GM18907 (cell line): ENCODE measurements around the gene BAZ2B.

ENCODE experiments used
- ATAC-seq: cut with Tn5 transposase; IDR thresholded peaks from one replicate; pipeline ENCODE4 v1.9.1; 2021; ENCODE audit warnings: mild to moderate bottlenecking, moderate library complexity; ENCODE audit not compliant: unreplicated experiment

The BAZ2B gene

GRCh38 chr2:159351977-159352376, 264.4 kb downstream of the BAZ2B start:
- ATAC-seq, result no peak

DNA sequence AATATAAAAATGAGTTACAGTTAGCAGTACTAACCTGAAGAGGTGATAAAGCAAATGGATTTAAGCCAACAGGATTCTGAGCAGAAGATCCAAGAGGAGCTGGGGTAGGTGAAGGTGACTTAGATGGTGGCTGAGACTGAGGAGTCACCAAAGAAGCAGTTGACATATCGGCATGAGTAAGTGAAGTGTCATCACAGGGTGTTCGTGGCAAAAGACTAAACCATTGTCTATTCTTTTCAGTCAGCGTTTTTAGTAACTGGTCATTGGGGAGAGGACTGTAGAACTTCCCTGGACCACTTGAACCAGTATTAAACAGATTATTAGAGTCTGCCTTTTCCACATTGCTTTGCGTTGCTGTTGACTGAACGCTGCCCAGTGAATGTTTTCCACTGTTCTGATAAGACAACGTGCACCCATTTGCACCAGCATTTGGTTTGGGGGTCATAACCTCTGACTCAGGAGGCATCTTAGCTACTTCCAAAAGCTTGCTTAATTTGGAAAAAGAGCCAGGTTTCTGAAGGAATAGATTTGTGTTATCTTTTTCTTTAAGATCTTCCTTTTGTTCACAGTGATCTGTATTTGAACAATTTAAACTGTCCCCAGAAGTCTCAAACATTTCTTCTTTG, 266.6 kb downstream of the BAZ2B start:
- ATAC-seq, result no peak

DNA sequence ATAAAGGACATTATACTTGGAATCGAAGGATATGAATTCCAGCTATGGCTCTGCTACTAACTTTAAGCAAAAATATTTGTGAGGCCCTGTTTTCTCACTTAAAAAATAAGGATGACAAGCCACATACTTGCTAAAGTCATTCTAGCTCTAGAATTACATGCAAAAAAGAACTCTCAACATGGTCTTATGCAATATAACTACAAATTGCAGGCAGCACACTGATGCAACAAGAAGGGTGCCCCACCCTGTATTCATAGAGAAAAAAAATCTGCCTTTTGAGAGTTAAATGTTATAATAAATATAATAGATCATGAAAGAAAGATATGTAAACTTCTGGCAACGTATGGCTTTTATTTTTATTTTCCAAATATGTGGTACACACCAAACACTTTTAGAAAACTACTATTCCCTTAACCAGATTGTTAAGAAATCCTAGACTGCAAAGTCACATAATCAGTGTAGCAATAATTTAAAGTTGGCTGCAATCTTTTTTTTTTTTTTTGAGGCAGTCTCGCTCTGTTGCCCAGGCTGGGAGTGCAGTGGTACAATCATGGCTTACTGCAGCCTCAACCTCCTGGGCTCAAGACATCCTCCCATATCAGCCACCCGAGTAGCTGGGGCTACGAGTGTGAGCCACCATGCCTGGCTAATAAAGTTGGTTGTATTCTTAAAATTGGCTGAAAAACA, 289.6 kb downstream of the BAZ2B start:
- ATAC-seq, result no peak

- ATAC-seq, result no peak
Measured at GRCh38 chr2:159322419-159322818, 293.9 kb downstream of the BAZ2B start.

GRCh38 chr2:159317392-159318088, 298.8 kb downstream of the BAZ2B start:
- peak; percentile 86 for ATAC-seq

- ATAC-seq, result no peak
Measured at GRCh38 chr2:159307942-159308341, 308.4 kb downstream of the BAZ2B start.

- ATAC-seq, result no peak
Measured at GRCh38 chr2:159300586-159300985, 315.8 kb downstream of the BAZ2B start.

DNA sequence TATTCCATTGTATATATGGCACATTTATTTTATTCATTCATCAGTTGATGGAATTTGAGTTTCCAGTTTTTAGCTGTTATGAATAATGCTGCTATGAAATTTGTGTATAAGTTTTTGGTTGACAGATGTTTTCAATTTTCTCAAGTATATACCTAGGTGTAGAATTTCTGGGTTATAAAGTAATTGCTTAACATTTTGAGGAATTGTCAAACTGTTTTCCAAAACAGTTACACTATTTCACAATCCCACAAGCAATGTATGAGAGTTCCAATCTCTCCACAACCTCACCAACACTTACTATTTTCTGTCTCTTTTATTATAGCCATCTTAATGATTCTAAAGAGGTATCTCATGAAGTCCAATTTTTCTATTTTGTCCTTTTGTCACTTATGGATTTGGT, 317.4 kb downstream of the BAZ2B start:
- no peak for ATAC-seq

DNA sequence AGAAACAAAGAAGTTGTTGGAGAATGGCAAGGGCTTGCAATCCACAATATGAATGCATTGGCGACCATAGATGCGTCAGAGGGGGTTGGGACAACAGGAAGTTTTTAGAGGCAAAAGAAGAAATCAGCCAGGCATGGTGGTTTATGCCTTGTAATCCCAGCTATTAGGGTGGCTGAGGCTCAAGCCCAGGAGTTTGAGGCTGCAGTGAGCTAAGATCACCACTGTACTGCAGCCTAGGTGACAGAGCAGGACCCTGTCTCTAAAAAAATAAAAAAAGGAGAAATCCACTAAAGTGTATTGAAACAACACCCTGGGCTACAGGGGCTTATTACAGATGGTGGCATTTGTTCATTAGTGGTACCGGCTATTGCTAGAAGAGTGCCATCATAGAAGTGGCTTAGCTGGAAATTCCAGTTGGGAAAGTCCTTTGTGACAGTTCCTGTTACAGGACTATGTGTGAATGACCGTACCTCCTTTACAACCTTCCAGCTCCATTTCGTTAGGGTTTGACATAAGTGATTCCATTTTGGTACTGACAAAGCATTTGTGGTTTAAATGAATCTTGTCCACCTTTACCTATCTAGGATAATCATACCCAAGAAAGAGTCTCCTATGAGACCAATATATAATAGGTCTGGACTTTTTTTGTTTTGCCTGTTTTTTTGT, 319.2 kb downstream of the BAZ2B start:
- ATAC-seq, result no peak

DNA sequence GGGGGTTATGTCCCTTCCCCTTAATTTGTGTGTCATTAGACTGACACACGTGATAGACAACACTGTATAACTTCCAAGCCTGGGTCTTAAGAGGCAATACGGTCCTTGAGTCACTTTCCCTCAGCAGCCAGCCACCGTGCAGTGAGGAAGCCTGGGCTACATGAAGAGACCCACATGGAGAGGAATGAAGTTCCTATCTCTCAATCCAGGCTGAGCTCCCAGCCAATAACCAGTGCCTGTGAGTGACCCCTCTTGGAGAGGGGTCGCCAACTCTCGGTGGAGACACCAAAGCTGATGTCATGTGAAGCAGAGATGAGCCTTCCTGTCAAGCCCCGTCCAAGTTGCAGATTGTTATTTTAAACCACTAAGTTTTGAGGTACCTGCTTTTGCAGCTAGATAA, 324.2 kb downstream of the BAZ2B start:
- ATAC-seq, result no peak

DNA sequence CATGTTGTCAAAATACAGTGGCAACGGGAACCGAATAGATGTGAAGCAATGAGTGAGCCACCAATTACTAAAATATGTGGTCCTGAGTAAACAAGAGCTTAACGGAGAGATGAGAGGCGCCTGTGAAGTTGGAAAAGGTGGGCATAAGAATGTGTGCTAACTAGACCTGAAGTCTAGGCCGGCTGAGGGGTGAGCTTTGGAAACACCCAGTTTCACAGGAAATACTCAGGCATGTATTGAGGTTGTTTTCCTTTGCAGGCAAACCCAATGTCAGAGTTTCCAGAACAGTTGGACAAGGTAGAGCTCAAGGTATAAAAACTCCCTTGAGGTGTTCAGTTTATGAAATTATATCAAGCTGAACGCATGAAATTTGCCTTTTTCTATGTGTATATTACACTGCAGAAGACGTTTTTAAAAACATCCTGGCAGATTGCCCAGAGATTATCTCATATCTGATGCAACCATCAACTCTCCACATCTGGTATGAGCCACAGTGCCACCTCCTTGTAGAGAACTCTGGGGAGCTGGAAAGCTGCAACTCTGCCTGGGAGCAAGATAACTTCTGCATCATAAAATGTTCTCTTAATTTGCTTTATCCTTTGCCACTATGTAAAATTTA, 325.9 kb downstream of the BAZ2B start:
- peak; percentile 24 for ATAC-seq

GRCh38 chr2:159287733-159288132, 328.6 kb downstream of the BAZ2B start:
- no peak for ATAC-seq

- ATAC-seq, result peak; percentile 92
Measured at GRCh38 chr2:159286709-159287441, 329.5 kb downstream of the BAZ2B start.

GRCh38 chr2:159285929-159286708, 330.2 kb downstream of the BAZ2B start, which contains the start of gene WDSUB1:
Gene WDSUB1, minus strand, starts transcription at chr2:159286703. Its CDS starts 3,634 bp downstream, at chr2:159283069.
- ATAC-seq, result peak; percentile 9

DNA sequence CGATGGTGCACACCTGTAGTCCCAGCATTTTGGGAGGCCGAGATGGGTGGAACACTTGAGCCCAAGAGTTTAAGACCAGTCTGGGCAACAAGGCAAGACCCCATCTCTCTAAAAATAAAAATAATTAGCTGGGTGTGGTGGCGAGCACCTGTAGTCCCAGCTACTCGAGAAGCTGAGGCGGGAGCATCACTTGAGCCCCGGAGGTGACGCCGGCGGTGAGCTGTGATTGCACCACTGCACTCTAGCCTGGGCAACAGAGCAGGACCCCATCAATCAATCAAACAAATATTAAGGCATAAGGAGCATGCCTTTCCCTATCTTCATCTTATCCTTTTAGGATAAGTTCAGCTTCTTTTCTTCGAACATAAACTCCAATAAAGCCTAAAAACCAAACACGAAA, 330.9 kb downstream of the BAZ2B start:
- no peak for ATAC-seq

GRCh38 chr2:159283529-159283928, 332.8 kb downstream of the BAZ2B start:
- ATAC-seq, result no peak

GRCh38 chr2:159281002-159281401, 335.3 kb downstream of the BAZ2B start:
- ATAC-seq, result no peak

DNA sequence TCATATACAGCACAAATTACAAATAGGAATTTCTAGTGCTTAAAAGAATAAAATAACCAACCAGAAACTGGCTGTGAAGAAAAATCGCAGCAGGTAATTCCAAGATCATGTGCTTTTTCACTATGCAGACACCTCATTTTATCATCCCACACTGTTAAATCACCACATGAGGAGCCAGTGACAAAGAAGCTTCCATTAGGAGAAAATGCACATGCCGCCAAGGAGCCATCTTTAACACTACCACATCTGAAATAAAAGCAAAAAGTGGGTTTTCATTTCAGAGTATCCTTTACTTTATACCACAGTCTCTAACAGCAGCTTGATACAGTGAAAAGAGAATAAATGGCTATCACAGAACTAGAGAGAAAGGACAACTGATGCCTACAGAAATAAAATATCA, 336.6 kb downstream of the BAZ2B start:
- ATAC-seq, result no peak

DNA sequence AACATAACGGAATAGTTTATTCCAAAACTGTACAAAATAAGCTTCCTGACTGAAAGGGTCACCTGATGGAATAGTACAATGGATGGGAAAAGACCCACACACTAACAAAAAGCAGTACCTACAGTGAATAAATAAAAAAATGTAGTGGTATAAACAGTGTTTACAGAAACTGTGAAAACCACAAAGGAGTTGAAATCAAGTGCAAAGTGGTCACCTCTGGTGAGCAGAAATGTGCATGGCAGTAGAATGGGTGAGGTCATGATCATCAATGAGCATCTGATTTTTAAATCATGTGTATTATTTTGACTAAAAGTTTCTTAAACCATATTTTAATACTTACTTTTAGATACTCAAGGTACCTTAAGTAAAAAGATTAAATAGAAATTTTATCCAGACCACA, 341.2 kb downstream of the BAZ2B start:
- ATAC-seq, result no peak

GRCh38 chr2:159272156-159272555, 344.2 kb downstream of the BAZ2B start:
- no peak for ATAC-seq
